ENCODE measurements around the gene COX5A. TPM values are rescaled to one million over a fixed set of nuclear protein-coding genes. Genes with fewer than 3 reads are reported as not detected.
"Not testable (repeated sequence)": the region's sequence is repeated elsewhere in the genome, so short reads cannot be mapped to it uniquely, and the experiment has no call there.

COX5A gene
- polyA plus RNA-seq, 1 experiment: 64.6 TPM

- ChIA-PET CTCF (interaction anchor here (0.6 to 7.2 kb wide), 5 partner anchors 9 to 848 kb away, joined by 3 to 57 read pairs (median 4); no protein-coding TSS in a partner anchor), POLR2A (no interaction called here)
- TF ChIP-seq CTCF (IDR thresholded peaks at IDR 0.05; ENCODE audit: insufficient read depth, low read depth, low read length): no peak
- Histone ChIP-seq H3K36me3 (ENCODE audit: control insufficient read depth, insufficient read depth, low read length) (peaks cover 27% of the 10 kb centered on the region), H3K27me3 (ENCODE audit: control insufficient read depth, insufficient read depth, low read length) (no peaks in the 10 kb centered on the region), H3K4me3 (ENCODE audit: low read depth, low read length) (no peak overlapping the region)
- DNase-seq (ENCODE audit: low read depth): no peak
Measured at GRCh38 chr15:74896316-74896715, 41.6 kb downstream of the COX5A start.

GRCh38 chr15:74895830-74896229, 42.0 kb downstream of the COX5A start:
- Histone ChIP-seq H3K4me3 (ENCODE audit: low read depth, low read length) (no peak overlapping the region), H3K27me3 (ENCODE audit: control insufficient read depth, insufficient read depth, low read length) (no peaks in the 10 kb centered on the region), H3K36me3 (ENCODE audit: control insufficient read depth, insufficient read depth, low read length) (peaks cover 23% of the 10 kb centered on the region)
- DNase-seq (ENCODE audit: low read depth): no peak
- no peak for TF ChIP-seq CTCF (IDR thresholded peaks at IDR 0.05; ENCODE audit: insufficient read depth, low read depth, low read length)
- POLR2A ChIA-PET: no interaction called here
- CTCF ChIA-PET: interaction anchor here (7.2 kb wide), 1 partner anchor 124 kb away, joined by 57 read pairs; no protein-coding TSS in a partner anchor

- peaks cover 15% of the 10 kb centered on the region for H3K36me3 ChIP-seq (ENCODE audit: control insufficient read depth, insufficient read depth, low read length)
- not testable (repeated sequence) for H3K27me3 ChIP-seq (ENCODE audit: control insufficient read depth, insufficient read depth, low read length); H3K4me3 ChIP-seq (ENCODE audit: low read depth, low read length); DNase-seq (ENCODE audit: low read depth)
- ChIA-PET POLR2A (interaction anchor here (0.7 to 0.8 kb wide), 2 partner anchors 24 to 117 kb away, joined by 3 to 11 read pairs; no protein-coding TSS in a partner anchor), CTCF (interaction anchor here (1.7 kb wide), 1 partner anchor 12 kb away, joined by 5 read pairs; the partner anchor contains the start of gene FAM219B)
Measured at GRCh38 chr15:74894383-74894782, 43.5 kb downstream of the COX5A start.

GRCh38 chr15:74893627-74894026, 44.2 kb downstream of the COX5A start:
- H3K36me3 ChIP-seq (ENCODE audit: control insufficient read depth, insufficient read depth, low read length): peaks cover 14% of the 10 kb centered on the region
- CTCF ChIA-PET: interaction anchor here (1.7 to 2.8 kb wide), 2 partner anchors 8 to 13 kb away, joined by 5 to 23 read pairs; partner anchors contain the start of gene FAM219B
- POLR2A ChIA-PET: no interaction called here

GRCh38 chr15:74892931-74893330, 44.9 kb downstream of the COX5A start:
- TF ChIP-seq CTCF (IDR thresholded peaks at IDR 0.05; ENCODE audit: insufficient read depth, low read depth, low read length): no peak
- ChIA-PET POLR2A (no interaction called here), CTCF (interaction anchor here (0.6 to 2.8 kb wide), 2 partner anchors 9 to 14 kb away, joined by 3 to 23 read pairs; partner anchors contain the start of gene FAM219B)
- Histone ChIP-seq H3K36me3 (ENCODE audit: control insufficient read depth, insufficient read depth, low read length) (peaks cover 14% of the 10 kb centered on the region), H3K4me3 (ENCODE audit: low read depth, low read length) (no peak overlapping the region), H3K27me3 (ENCODE audit: control insufficient read depth, insufficient read depth, low read length) (no peaks in the 10 kb centered on the region)
- DNase-seq (ENCODE audit: low read depth): no peak

More at GRCh38 chr15:74893627-74894026, 44.2 kb downstream of the COX5A start:
- Histone ChIP-seq H3K4me3 (ENCODE audit: low read depth, low read length) (no peak overlapping the region), H3K27me3 (ENCODE audit: control insufficient read depth, insufficient read depth, low read length) (no peaks in the 10 kb centered on the region)
- DNase-seq (ENCODE audit: low read depth): no peak
- TF ChIP-seq CTCF (IDR thresholded peaks at IDR 0.05; ENCODE audit: insufficient read depth, low read depth, low read length): no peak

- Histone ChIP-seq H3K27me3 (ENCODE audit: control insufficient read depth, insufficient read depth, low read length) (no peaks in the 10 kb centered on the region), H3K4me3 (ENCODE audit: low read depth, low read length) (no peak overlapping the region), H3K36me3 (ENCODE audit: control insufficient read depth, insufficient read depth, low read length) (peaks cover 14% of the 10 kb centered on the region)
- no peak for DNase-seq (ENCODE audit: low read depth)
- ChIA-PET POLR2A (no interaction called here), CTCF (interaction anchor here (2.8 kb wide), 1 partner anchor 9 kb away, joined by 23 read pairs; no protein-coding TSS in a partner anchor)
- TF ChIP-seq CTCF (IDR thresholded peaks at IDR 0.05; ENCODE audit: insufficient read depth, low read depth, low read length): no peak
Measured at GRCh38 chr15:74892313-74892712, 45.6 kb downstream of the COX5A start.

Measured in BJ (cell line).